ENCODE measurements around the gene PGAM1.
"Not testable (repeated sequence)": the region's sequence is repeated elsewhere in the genome, so short reads cannot be mapped to it uniquely, and the experiment has no call there.

PGAM1 gene

DNA sequence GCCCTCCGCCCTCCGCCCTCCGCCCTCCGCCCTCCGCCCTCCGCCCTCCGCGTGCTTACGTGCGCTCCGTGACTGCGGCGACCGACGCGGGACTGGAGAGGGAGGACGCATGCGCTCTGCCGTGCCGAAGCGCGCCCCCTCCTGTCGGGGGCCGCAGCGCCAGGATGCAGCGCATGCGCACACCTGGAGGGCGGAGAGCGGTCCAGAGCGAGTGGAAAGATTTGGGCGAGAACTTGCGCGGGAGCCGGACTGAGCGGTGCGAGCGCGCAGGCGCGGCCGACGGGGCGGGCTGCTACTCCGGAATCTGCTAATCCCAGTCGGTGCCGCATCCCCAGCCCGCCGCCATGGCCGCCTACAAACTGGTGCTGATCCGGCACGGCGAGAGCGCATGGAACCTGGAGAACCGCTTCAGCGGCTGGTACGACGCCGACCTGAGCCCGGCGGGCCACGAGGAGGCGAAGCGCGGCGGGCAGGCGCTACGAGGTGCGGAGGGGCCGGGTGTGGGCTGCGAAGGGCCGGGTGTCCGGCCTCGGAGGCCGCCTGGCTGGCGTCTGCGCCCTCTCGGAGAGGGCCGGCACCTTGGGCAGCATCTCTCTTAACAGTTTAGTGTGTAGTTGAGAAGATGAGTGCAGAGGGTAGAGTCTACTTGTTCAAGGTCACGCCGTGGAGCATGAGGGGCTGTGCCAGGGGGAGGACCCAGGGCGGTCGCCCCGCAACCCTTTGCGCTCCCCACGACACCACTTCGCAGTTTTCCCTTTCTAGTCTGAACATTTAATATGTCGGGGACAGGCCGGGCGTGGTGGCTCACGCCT is at the start of gene PGAM1:
TSS of gene PGAM1 (plus strand) at position 228 of the 812 bp plus-strand sequence. CDS start at position 345, 117 bp downstream.
- peak; percentile 96 to 98 for DNase-seq

DNA sequence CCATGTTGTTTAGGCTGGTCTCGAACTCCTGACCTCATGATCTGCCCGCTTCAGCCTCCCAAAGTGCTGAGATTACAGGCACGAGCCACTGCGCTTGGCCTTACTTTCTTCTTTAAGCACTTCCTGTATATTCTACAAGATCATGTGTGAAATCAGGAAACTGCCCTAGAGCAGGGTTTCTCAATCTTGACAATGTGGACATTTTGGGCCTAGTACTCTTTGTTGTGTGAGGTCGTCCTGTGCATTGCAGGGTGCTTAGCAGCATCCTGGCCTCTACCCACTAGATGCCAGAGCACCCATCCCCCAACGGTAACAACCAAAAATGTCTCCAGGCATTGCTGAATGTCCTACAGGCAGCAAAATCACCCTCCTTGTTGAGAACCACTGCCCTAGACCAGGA is 49.6 kb upstream of the PGAM1 start:
- DNase-seq: peak in 1 of 2 donors; percentile 28

DNA sequence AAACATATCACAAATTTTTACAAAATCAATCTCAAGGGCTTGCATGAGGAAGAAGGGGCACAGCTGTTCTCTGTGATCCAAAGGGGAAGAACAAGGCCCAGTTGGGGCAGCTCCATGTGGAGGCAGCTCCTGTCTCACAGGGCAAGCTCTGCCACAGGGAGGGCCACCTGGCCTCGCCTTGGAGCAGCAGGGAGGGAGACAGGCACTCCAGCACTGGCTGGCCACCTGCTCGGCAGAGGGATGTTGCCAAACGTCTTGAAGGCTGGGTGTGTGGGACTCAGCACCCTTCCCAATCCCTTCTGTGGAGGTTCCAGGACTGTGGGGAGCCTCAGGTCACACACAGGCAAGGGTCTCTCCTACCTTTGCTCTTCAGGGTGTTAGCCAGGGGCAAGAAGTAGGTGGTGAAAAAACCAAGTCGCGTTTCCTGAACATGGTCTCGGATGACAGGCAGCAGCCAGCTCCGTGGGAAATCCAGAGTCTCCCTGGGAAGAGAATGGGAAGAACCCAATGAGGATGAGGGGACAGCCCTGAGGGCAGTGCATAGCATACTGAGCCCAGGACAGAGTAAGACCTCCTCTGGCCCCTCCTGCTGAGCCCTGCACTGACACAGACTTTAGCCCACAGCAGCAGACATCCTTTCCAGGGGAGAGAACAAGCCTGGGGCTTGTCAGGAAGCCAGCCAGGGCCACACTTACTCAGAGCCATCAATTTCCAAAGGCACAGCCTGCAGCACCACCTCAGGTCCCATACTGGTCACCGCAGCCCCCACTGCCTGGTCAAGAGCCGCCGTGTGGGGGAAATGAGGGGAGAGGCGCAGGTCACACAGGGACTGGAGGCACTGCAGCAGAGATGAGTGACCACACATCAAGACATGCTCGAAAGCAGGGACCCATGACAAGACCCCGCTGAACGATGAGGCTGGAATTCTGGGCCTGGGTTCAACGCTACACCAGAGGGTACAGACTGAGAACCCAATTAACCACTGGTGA is 46.8 kb upstream of the PGAM1 start:
- DNase-seq: no peak

DNA sequence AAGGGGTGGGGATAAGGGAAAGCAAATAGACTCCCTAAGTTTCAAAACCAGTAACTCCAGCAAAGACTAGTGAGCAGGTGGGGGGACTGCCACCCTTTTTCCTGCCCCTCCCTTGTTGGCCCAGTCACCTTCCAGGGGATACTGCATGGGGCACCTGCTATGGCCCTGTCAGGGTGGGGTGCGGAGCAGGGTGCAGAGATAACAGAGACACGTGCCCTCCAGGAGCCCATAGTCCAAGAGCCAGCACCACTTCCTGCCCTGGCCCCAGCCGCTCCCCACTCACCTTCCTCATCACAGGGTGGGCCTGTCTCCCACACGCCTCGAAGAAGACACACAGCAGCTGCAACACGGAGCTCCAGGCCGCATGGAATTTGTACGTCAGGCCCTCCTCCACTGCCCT is 45.5 kb upstream of the PGAM1 start:
- no peak for DNase-seq

DNA sequence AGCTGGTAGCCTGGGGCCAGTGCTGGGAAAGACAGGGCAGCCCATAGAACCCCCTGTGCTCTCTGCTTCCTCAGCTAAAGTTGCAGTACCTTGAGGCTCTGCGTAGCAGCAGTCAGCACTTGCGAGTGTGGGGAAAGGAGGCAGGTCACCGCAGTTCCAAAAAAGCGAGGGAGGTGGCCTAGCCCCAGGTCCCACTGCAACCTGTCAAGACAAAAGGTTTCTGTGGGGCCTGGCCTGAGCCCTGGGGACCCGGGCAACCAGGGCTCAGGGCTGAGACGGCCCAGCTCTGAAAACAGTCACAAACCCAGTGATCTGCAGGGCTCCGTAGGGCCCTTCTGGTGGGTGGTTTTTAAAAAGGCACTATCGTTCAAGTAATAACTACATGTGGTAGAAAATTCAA is 44.4 kb upstream of the PGAM1 start:
- no peak for DNase-seq

DNA sequence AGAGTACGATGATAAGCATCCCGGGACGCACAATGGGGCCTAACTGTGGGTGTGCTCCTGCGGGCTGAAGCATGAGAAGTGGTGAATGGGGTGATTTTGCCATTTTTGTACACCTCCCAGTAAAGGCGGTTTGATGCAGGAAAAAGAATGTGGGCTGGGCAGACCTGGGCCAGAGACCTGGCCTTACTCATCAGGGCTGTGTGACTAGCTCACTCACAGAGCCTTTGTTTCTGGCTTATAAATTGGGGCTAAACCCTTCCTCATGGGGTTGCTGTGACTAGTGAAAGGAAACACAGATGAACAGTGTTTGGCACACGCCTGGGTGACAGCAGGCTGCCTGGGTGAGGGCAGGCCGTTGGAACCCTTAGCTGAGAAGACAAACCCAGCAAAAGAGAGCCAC is 42.8 kb upstream of the PGAM1 start:
- no peak for DNase-seq

DNA sequence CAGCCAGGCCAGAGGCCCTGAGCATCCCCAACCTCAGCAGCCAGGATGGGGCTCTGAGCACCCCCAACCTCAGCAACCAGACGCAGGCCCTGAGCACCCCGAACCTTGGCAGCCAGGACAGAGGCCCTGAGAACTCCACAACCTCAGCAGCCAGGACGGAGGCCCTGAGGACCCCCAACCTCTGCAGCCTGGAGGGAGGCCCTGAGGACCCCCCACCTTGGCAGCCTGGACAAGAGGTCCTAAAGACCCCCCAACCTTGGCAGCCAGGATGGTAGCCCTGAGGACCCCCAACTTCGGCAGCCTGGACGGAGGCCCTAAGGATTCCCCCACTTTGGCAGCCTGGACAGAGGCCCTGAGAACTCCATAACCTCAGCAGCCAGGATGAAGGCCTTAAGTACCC is 41.8 kb upstream of the PGAM1 start:
- no peak for DNase-seq

DNA sequence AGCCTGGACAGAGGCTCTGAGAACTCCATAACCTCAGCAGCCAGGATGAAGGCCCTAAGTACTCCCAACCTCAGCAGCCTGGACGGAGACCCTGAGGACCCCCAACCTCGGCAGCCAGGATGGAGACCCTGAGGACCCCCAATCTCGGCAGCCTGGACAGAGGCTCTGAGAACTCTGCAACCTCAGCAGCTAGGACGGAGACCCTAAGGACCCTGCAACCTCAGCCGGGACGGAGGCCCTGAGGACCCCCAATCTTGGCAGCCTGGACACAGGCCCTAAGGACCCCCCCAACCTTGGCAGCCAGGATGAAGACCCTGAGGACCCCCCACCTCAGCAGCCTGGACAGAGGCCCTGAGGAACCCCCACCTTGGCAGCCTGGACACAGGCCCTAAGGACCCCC is 41.4 kb upstream of the PGAM1 start:
- no peak for DNase-seq

DNA sequence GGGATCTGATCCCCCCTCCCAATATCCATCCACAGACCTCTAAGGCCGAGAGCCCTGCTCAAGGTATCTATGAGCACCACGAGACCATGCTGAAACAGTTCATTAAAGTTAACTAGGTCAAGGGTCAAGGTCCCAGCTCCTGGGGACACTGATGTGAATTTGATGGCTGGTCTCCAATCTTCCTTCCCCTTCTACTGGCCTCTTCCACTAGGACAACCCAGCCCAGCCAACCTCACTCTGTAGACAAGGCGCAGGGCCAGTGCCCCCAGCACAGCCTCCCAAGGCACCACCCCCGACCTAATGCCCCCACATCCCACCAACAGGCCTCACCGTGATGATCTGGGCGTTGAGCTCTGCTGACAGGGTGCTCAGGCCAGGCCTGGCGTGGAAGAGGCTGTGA is 40.4 kb upstream of the PGAM1 start:
- no peak for DNase-seq

DNA sequence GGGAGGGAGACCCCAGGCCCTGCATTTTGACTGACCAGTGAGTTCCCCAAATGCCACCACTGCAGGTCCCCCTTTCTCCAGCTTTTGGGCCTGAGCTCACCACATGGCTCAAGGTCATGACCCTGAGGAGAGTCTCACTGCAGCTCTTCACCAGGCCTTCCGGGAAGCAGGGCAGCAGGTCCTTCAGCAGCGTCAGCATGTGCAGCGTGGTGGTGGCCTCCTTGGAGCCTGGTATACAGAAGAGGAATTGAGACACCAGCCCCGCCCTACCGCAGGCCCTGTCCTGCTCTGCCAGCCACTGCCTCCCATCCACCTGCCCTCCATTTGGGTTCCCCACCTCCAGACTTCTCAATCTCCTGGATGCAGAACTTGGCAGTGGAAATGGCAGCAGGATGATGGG is 37.8 kb upstream of the PGAM1 start:
- peak in 1 of 2 donors; percentile 5 for DNase-seq

DNA sequence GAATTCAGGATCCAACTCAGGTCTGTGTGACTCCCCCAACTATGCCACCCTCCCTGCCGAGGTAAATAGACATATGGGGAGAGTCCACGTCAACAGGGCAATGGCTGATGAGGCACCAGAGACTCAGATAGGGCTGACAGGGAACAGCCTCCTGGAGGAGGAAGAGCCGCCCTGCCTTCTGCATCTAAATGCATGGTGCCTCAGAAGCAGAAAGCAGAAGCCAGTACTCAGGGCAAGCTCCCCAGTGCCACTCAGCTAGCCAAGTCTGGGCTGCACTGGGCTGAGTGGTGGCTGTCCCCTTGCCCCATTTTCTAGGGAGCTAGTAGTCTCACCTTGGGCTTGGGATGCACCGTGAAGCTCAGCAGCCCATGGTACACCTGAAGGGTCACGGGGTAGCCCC is 35.9 kb upstream of the PGAM1 start:
- no peak for DNase-seq

DNA sequence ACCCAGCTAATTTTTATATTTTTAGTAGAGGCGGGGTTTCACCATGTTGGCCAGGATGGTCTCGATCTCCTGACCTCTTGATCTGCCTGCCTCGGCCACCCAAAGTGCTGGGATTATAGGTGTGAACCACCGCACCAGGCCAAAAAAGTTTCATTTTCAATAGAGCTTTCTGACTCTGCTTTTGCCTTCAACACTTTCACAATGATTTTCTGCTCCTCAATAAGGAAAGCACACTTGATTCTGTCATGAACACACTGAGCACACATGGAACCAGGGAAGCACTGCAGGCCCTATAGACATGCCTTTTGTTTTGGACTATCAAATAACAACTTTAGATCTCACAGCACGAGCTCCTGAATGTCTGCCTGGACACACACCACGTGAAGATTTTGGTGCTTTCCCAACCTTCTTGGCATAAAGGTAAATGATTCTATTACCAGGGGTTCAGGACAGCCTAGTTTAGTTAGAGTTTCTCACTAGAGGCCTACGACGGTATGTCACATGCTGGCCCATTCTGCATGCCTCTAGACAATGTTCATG is 32.9 kb upstream of the PGAM1 start:
- DNase-seq: no peak

DNA sequence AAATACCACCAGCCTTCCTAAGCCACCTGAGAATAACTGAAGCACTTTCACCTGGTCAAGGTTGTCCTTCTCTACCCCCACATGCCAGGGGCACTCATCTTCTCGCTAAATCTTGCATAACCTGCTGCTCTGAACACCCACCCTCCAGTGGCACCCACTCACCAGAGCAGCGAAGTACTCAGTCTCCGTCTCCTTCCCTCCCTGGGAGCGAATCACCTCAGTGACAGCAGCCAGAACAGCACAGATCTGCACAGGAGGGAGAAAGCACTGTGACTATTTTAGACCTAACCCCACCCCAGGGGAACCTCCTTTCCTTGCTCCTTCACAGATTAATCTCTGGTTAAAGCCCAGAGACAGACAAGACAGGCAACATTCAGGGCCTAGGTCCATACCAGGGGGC is 29.9 kb upstream of the PGAM1 start:
- no peak for DNase-seq

DNA sequence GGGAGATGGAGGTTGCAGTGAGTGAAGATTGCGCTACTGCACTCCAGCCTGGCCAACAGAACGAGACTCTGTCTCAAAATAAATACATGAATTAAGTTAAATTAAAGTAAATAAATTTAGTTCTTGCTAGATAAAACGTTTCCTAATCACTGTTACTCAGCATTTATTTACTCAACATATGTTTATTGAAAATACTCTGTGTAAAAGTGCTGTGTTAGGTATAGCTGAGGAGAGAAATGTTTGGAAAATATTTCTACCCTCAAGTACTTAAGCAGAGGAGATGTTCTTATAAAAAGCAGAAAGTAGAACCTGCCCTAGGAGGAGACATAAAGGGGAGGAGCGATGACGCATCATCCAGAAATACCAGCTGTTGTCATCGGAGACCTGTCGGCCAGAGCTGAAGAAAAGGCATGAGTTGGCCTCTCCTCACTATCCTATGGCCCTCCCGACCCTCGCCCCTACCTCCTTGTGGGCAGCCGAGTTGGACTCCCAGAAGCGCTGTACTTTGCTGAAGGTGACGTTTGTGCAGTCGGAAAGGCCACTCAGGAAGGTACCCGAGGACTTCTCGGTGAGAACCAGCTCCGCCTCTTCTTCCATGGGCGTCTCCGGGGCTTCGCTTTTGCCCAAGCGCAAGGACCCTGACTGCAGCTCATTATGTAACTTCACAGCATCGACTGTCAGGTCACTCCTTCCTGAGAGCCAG is 26.0 kb upstream of the PGAM1 start:
- peak in 1 of 2 donors; percentile 51 for DNase-seq

DNA sequence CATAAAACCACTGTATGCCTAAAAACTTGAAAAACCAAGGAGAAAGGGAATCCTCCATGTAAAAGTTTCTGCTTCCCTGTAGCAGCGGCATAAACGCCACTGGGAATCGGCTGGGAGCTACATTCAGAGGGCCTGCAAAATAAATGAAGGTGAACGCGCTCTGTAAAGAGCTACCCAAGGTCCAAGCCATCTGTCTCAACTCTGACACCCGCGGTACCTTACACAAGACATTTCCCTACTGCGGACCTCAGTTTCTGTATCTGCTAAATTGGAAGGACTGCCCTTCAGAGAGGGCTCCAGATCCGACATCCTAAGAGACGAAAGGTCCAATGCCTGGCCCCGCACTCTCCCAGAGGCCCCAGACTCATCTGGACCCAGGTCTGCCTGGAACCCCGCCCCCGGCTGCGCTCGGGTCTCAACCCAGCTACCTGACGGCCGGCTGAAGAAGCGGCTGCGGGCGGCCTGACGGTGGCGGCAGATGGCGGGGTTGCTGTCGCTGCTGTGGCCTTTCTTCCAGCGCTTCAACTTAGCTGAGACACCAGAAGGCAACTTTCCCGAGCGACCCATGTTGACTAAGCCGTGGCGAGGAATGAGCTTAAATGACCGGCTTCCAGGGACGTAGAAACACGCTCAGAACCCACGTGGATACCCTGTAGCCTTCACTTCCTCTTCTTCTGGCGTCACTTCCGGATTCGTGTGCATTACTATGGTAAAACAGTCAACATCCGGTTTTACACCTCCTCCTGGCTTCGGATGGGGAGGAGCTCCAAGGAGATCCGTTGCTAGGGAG is 25.1 kb upstream of the PGAM1 start, which contains the start of gene RRP12:
TSS of gene RRP12 (minus strand) at position 676 of the 790 bp plus-strand sequence. CDS start at position 567, 109 bp downstream.
- peak; percentile 95 to 96 for DNase-seq

DNA sequence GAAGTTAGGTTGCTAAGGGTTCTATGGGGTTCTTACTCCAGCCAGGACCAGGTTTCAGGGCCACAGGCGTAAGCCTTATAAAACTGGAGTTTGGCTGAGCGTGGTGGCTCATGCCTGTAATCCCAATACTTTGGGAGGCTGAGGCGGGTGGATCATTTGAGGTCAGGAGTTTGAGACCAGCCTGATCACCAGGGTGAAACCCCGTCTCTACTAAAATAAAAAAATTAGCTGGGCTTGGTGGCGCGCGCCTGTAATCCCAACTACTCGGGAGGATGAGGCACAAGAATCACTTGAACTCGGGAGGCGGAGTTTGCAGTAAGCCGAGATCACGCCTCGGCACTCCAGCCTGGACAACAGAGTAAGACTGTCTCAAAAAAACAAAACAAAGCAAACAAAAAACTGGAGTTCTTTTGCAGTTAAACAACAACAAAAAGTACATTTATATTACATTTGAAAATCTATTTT is 24.5 kb upstream of the PGAM1 start:
- no peak for DNase-seq

DNA sequence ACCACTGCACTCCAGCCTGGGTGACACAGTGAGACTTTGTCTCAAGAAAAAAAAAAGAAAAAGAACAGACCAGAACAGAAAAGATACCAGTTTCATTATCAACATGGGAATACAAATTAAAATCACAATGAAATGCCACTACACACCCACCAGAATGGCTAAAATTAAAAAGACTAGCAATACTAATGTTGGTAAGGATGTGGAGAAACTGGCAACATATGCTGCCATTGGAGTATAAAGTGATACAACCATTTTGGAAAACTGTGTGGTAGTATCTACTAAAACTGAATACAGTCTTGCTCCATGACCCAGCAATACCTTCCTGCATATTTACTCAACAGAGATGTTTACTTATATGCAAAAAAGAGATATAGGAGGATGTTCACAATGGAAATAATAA is 21.9 kb upstream of the PGAM1 start:
- DNase-seq: no peak

DNA sequence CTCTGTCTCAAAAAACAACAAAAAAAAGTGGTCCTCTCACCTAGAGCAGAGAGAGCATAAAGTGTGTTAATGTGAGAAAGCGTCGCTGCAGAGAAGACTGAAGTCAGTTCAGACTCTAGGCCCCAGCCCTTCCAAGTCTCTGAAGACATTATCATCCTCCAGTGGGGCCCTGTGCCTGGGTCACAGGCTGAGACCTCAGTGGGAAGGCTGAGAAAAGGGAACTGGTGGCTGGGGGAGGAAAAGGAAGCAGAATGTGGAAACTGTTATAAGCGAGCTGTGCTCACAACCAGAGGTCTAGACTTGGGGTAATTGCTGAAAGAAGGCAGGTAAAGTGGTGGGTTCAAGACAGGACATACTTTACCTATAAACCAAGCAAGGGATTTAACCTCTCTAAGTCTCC is 19.9 kb upstream of the PGAM1 start:
- peak in 1 of 2 donors; percentile 13 for DNase-seq

DNA sequence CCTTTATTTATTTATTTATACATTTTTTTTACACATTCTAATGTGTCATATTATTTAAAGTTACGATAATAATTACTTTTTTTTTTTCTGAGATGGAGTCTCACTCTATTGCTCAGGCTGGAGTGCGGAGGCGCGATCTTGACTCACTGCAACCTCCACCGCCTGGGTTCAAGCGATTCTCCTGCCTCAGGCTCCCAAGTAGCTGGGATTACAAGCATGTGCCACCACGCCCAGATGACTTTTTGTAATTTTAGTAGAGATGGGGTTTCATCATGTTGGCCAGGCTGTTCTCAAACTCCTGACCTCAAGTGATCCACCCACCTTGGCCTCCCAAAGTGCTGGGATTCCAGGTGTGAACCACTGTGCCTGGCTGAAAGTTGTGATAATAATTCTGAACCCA is 19.5 kb upstream of the PGAM1 start:
- not testable (repeated sequence) for DNase-seq

DNA sequence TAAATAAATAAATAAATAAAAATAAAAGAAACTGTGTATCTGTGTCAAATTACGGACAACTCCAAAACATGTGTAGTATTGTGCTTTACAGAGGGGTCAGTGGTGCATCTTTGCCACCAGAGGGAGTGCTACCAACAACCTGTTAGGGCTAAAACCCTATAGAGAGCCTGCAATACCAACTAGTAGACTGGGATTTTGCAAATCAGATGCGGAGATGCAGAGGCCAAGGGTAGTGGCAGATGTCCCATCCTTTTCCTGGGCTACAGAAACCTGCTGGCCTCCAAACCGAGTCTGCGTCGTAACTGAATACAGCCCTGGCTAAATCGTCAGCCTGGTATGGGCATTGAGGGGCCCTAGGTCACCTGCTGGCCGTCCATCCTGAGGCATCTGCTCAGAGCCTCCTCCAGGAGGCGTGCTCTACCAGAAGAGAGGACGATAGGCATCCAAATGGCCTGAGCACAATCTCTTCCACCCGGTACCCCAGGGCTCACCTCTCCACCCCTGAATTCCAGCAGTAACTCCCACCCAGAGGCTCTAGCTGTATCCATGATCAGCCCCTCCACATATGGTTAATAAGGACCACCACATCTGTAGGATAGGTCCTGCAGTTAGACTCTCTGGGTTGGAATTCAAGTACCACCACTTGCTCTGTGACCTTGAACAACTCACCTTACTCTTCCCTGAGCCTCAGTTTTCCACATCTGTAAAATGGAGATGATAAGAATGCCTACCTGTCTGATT is 18.6 kb upstream of the PGAM1 start:
- peak; percentile 71 to 84 for DNase-seq

DNA sequence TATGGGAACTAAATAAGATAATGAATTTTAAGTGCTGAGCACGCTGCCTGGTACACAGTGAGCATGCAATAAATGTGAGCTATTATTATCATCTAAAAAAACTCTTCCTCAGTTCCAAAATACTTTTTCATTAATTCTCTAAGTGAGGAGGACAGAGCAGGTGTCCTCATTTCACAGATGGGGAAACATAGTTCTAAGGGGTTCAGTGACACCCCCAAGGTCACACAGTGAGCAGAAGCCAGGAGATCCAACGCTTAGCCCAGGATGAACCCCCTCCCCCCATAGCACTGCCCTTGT is 18.1 kb upstream of the PGAM1 start:
- DNase-seq: no peak

Data from CD4-positive, alpha-beta T cell treated with Interferon alpha-2 for 1 hour (primary cell).